IMR-90 (cell line): ENCODE results near the gene WDR90. TPM values are rescaled to one million over a fixed set of nuclear protein-coding genes. Genes with fewer than 3 reads are reported as not detected.
A peak's percentile ranks its signal among the peaks of the same experiment; 100 is the strongest.

Source experiments
- ATAC-seq: fragments of 200-7000 bp; cut with Tn5 transposase; 2 replicates; pipeline ENCODE4 v1.9.1; 2020; ENCODE audit warnings: low read depth, mild to moderate bottlenecking, moderate library complexity
- BruUV-seq: library from RNA; stranded (reverse); fragments of 400-500 nt; replicated peaks from 2 replicates; lab custom pipeline; 2021; lab: Mats Ljungman, UMichigan
- CTCF ChIA-PET: fragments of 300-600 bp; formaldehyde crosslinking; extraction: SDS; loops from one replicate; lab custom pipeline; 2021; ENCODE audit warnings: antibody characterized with exemption; lab: Yijun Ruan, JAX
- POLR2A ChIA-PET: fragments of 300-600 bp; sonication (Branson Sonifier 250); formaldehyde crosslinking; loops from one replicate; lab custom pipeline; 2022; ENCODE audit warnings: antibody characterized with exemption; ENCODE audit not compliant: unreplicated experiment; lab: Charles Lee
- DNase-seq: peaks from one replicate; pipeline ENCODE4 v3.0.0; 2013
- H2AFZ ChIP-seq: replicated peaks from 2 replicates; pipeline ENCODE3; 2013; ENCODE audit warnings: low read length, mild to moderate bottlenecking; ENCODE audit not compliant: poor library complexity
- H2AK5ac ChIP-seq: 2 replicates; pipeline ENCODE4 v1.6.1; 2013; ENCODE audit warnings: low read depth, low read length, inconsistent platforms
- H2AK9ac ChIP-seq: replicated peaks from 2 replicates; pipeline ENCODE3; 2013; ENCODE audit warnings: mild to moderate bottlenecking, low read depth, low read length, moderate library complexity; ENCODE audit not compliant: poor library complexity
- H2BK120ac ChIP-seq: 2 replicates; pipeline ENCODE4 v1.6.1; 2013; ENCODE audit warnings: low read depth, low read length, inconsistent platforms
- H2BK15ac ChIP-seq: 3 replicates; pipeline ENCODE4 v1.6.1; 2013; ENCODE audit warnings: low read depth, low read length, inconsistent platforms
- H2BK20ac ChIP-seq: 2 replicates; pipeline ENCODE4 v1.6.1; 2013; ENCODE audit warnings: low read depth, mild to moderate bottlenecking, inconsistent platforms, low read length, moderate library complexity
- H2BK5ac ChIP-seq: 2 replicates; pipeline ENCODE4 v1.6.1; 2013; ENCODE audit warnings: mild to moderate bottlenecking, low read depth, low read length, inconsistent platforms; ENCODE audit not compliant: poor library complexity, severe bottlenecking
- H3K14ac ChIP-seq: replicated peaks from 2 replicates; pipeline ENCODE4 v1.6.1; 2013; ENCODE audit warnings: low read depth, low read length, inconsistent platforms
- H3K18ac ChIP-seq: 2 replicates; pipeline ENCODE4 v1.6.1; 2013; ENCODE audit warnings: low read depth, low read length, control low read depth
- H3K23ac ChIP-seq: 2 replicates; pipeline ENCODE4 v1.6.1; 2013; ENCODE audit warnings: low read depth, low read length, inconsistent platforms
- H3K27ac ChIP-seq: 2 replicates; pipeline ENCODE4 v1.5.1; 2013; ENCODE audit warnings: mild to moderate bottlenecking, control low read depth, low read length; ENCODE audit not compliant: insufficient read depth
- H3K27me3 ChIP-seq: 2 replicates; pipeline ENCODE4 v1.6.1; 2013; ENCODE audit warnings: low read length; ENCODE audit not compliant: control insufficient read depth, insufficient read depth
- H3K36me3 ChIP-seq: 2 replicates; pipeline ENCODE4 v1.6.1; 2013; ENCODE audit warnings: low read length, mixed read lengths; ENCODE audit not compliant: control insufficient read depth, insufficient read depth
- H3K4ac ChIP-seq: 2 replicates; pipeline ENCODE4 v1.6.1; 2013; ENCODE audit warnings: low read depth, low read length, inconsistent platforms
- H3K4me1 ChIP-seq: 2 replicates; pipeline ENCODE4 v1.6.1; 2013; ENCODE audit warnings: low read length, mixed read lengths; ENCODE audit not compliant: control insufficient read depth, insufficient read depth
- H3K4me2 ChIP-seq: 2 replicates; pipeline ENCODE4 v1.6.1; 2013; ENCODE audit warnings: low read depth, mild to moderate bottlenecking, control low read depth, low read length, moderate library complexity
- H3K4me3 ChIP-seq: 2 replicates; pipeline ENCODE4 v1.5.1; 2013; ENCODE audit warnings: low read depth, mild to moderate bottlenecking, control low read depth, low read length, moderate library complexity; ENCODE audit not compliant: insufficient read depth
- H3K56ac ChIP-seq: 2 replicates; pipeline ENCODE4 v1.6.1; 2013; ENCODE audit warnings: low read length, inconsistent platforms; ENCODE audit not compliant: insufficient read depth; ENCODE audit errors: extremely low read depth
- H3K79me1 ChIP-seq, 2 experiments: 2 replicates each; pipeline ENCODE4 v1.6.1; 2013; ENCODE audit warnings: low read length in 2 of 2, inconsistent platforms in 1 of 2, low read depth in 1 of 2
- H3K9ac ChIP-seq: 2 replicates; pipeline ENCODE4 v1.6.1; 2013; ENCODE audit warnings: low read depth, low read length, control low read depth
- H3K9me1 ChIP-seq: 2 replicates; pipeline ENCODE4 v1.6.1; 2013; ENCODE audit warnings: low read length, inconsistent platforms; ENCODE audit not compliant: insufficient read depth
- H3K9me3 ChIP-seq: 2 replicates; pipeline ENCODE4 v1.6.1; 2013; ENCODE audit warnings: low read length; ENCODE audit not compliant: control insufficient read depth, insufficient read depth
- H4K20me1 ChIP-seq: 2 replicates; pipeline ENCODE4 v1.6.1; 2013; ENCODE audit warnings: low read length, inconsistent platforms; ENCODE audit not compliant: insufficient read depth
- H4K5ac ChIP-seq: 2 replicates; pipeline ENCODE4 v1.6.1; 2013; ENCODE audit warnings: mild to moderate bottlenecking, low read depth, low read length, control low read depth
- H4K8ac ChIP-seq, 2 experiments: 2 replicates each; pipeline ENCODE4 v1.6.1; 2013; ENCODE audit warnings: low read depth in 2 of 2, low read length in 2 of 2, control low read depth in 1 of 2, inconsistent platforms in 1 of 2
- H4K91ac ChIP-seq: 2 replicates; pipeline ENCODE4 v1.6.1; 2013; ENCODE audit warnings: low read depth, low read length, inconsistent platforms; ENCODE audit not compliant: insufficient read depth
- RFX5 ChIP-seq: IDR thresholded peaks from 2 replicates; pipeline ENCODE4 v1.8.0; 2012; ENCODE audit warnings: low read depth, mild to moderate bottlenecking, low read length, moderate library complexity
- WGBS, 2 experiments: methylation state at CpG; one replicate each; pipeline versions ENCODE4 v1.1.5 to v1.1.7; 2013; ENCODE audit warnings: missing lambda C conversion rate in 2 of 2; ENCODE audit not compliant: insufficient read length in 1 of 2; ENCODE audit errors: extremely low coverage in 2 of 2; 5-methylcytosine and 5-hydroxymethylcytosine counted together
- dilution Hi-C: fragments of 300-500 bp; cut with HindIII; formaldehyde crosslinking; loops from one replicate; pipeline ENCODE4 v1.14.3; 2018; ENCODE audit warnings: low sequenced_read_pairs; ENCODE audit not compliant: unreplicated experiment
- in situ Hi-C: fragments of 300-500 bp; cut with MboI; formaldehyde crosslinking; loops from 3 replicates; pipeline ENCODE4 v1.14.3; 2019; ENCODE audit warnings: low sequenced_read_pairs, inconsistent platforms, mixed read lengths
- intact Hi-C: fragments of 100-400 bp; cut with micrococcal nuclease; formaldehyde crosslinking; loops from 2 replicates; pipeline ENCODE4 v1.10.0; 2022
- polyA plus RNA-seq, 3 experiments: library from polyadenylated mRNA; depleted of rRNA; stranded (reverse); fragments of >200 nt; gene quantifications; 2 replicates each; pipeline ENCODE4 v1.2.3, GENCODE V29; 2012; ENCODE audit warnings: low replicate concordance in 1 of 3
- total RNA-seq: library from RNA; depleted of rRNA; stranded (reverse); fragments of >200 nt; gene quantifications from 2 replicates; pipeline ENCODE4 v1.2.3, GENCODE V29; 2012

The WDR90 gene
- total and polyA plus RNA-seq, 2 of the 4 experiments (the other 2 are of a cell fraction), result 1.4 to 18.7 TPM

DNA sequence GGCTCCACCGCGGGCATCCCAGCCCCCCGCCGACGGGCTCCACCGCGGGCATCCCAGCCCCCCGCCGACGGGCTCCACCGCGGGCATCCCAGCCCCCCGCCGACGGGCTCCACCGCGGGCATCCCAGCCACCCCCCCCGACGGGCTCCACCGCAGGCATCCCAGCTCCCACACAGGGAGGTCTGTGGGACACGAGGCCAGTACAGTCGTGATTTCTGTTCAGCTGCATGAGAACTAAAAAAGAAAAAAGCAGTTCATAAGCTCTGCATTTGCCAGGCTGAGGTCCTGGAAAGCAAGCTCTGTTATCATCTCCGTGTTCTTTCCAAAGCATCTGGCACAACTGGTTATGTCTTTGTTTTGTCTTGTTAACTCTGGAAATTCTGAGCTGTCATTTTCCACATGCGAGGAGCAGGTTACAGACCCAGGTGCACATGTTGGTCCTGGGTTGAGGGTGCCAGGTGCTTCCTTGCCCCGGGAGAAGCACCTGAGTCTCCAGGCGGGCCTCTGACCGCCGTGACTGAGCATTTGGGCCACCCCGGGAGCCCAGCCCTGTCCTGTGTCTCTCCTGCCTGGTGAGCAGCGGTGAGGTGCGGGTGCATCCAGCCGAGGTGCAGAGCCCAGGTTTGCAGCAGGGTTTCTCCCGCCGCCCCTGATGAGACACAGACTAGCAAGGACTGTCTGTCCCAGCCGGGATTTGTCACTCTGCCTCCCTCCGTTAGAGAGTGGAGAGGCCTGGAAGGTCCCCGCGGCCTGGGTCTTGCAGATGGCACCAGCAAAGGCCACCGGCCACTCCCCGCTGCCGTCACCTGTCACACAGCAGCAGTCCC is 28.3 kb upstream of the WDR90 start:
- H3K4ac ChIP-seq, result no peak overlapping the region
- no peak overlapping the region for H2BK15ac ChIP-seq
- no peaks in the 10 kb centered on the region for H3K9me3 ChIP-seq
- no peak overlapping the region; a peak in 1 of 4 replicates for H4K8ac ChIP-seq
- H2BK20ac ChIP-seq, result no peak overlapping the region
- H2AFZ ChIP-seq, result no peak overlapping the region
- CTCF ChIA-PET, result no interaction called here
- DNase-seq (no peak), ATAC-seq (no peak)
- peaks cover 7 to 49% of the 10 kb centered on the region in 2 experiments; a peak in 2 of 4 replicates for H3K79me1 ChIP-seq
- no peak overlapping the region for H3K14ac ChIP-seq
- peaks cover 2% of the 10 kb centered on the region; the same call in 1 of the 2 replicates for H3K36me3 ChIP-seq
- peaks cover 4% of the 10 kb centered on the region; the same call in 1 of the 2 replicates for H3K9me1 ChIP-seq
- TF ChIP-seq RFX5, result no peak
- H2BK120ac ChIP-seq, result no peak overlapping the region
- in situ Hi-C loops, result no loop called here
- peak overlapping the region; percentile 50 for H2AK9ac ChIP-seq
- no peak overlapping the region for H4K5ac ChIP-seq
- no peak overlapping the region for H2AK5ac ChIP-seq
- H3K27ac ChIP-seq, result no peak overlapping the region
- POLR2A ChIA-PET, result no interaction called here
- peaks cover 4% of the 10 kb centered on the region; the same call in 1 of the 2 replicates for H3K4me1 ChIP-seq
- H3K4me2 ChIP-seq, result no peak overlapping the region
- peaks cover 16% of the 10 kb centered on the region for H4K20me1 ChIP-seq
- BruUV-seq, result no TSS peak
- H3K56ac ChIP-seq, result no peak overlapping the region
- H3K27me3 ChIP-seq, result no peaks in the 10 kb centered on the region
- dilution Hi-C loops, result no loop called here
- no peak overlapping the region for H3K9ac ChIP-seq
- H4K91ac ChIP-seq, result no peak overlapping the region
- no peak overlapping the region for H3K18ac ChIP-seq
- WGBS, 2 experiments, result 86% methylated on average over 8 of the region's 41 CpGs; no CpG with 5 or more reads in 1 of the 2 experiments
- intact Hi-C loops, result no loop called here
- H3K4me3 ChIP-seq, result no peak overlapping the region
- H3K23ac ChIP-seq, result no peak overlapping the region
- no peak overlapping the region for H2BK5ac ChIP-seq
